Ascending aorta (tissue), 2 donors: ENCODE data around the gene TTLL10. TPM values are rescaled to one million over a fixed set of nuclear protein-coding genes. Genes with fewer than 3 reads are reported as not detected.

Experiments
- DNase-seq, 2 donors: peaks; one replicate each; pipeline ENCODE4 v3.0.0-alpha.2; 2019; ENCODE audit warnings: low spot score in 2 of 2
- H3K27ac ChIP-seq, 2 donors: fragments of 200-600 bp; sonication (generic); one replicate each; pipeline ENCODE4 v1.5.1; 2016 to 2017; ENCODE audit warnings: mild to moderate bottlenecking in 1 of 2
- H3K27me3 ChIP-seq: fragments of 200-600 bp; sonication (generic); one replicate; pipeline ENCODE4 v1.5.1; 2017
- H3K36me3 ChIP-seq, 2 donors: fragments of 200-600 bp; sonication (generic); one replicate each; pipeline ENCODE4 v1.5.1; 2016
- H3K4me1 ChIP-seq, 2 donors: fragments of 200-600 bp; sonication (generic); one replicate each; pipeline ENCODE4 v1.5.1; 2016 to 2017; ENCODE audit warnings: mild to moderate bottlenecking in 1 of 2
- H3K4me3 ChIP-seq, 2 donors: fragments of 200-600 bp; sonication (generic); one replicate each; pipeline ENCODE4 v1.5.1; 2016 to 2017; ENCODE audit warnings: mild to moderate bottlenecking in 1 of 2
- H3K9me3 ChIP-seq, 2 donors: fragments of 200-600 bp; sonication (generic); one replicate each; pipeline ENCODE4 v1.5.1; 2016
- CTCF ChIP-seq, 3 experiments: fragments of 200-600 bp in 2 of 3; fragments of 450-650 bp in 1 of 3; sonication (generic) in 2 of 3; IDR thresholded peaks; one replicate each; pipeline ENCODE4 v1.5.1; 2016 to 2019; ENCODE audit warnings: antibody characterized with exemption in 3 of 3, mild to moderate bottlenecking in 1 of 3, moderate library complexity in 1 of 3
- intact Hi-C: fragments of 100-400 bp; cut with DNase I; formaldehyde crosslinking; loops from one replicate; pipeline ENCODE4 v1.15.1; 2023
- total RNA-seq: library from RNA; depleted of rRNA; stranded (reverse); fragments of >200 nt; gene quantifications from one replicate; pipeline ENCODE4 v1.1.0, GENCODE V29; 2016

The TTLL10 gene
- total RNA-seq, 1 donor from 2014 or later: not detected

- no peaks in the 10 kb centered on the region for H3K9me3 ChIP-seq
- H3K36me3 ChIP-seq: no peaks in the 10 kb centered on the region
- H3K4me1 ChIP-seq: no peaks in the 10 kb centered on the region
- no peak overlapping the region for H3K4me3 ChIP-seq
- no peak overlapping the region for H3K27ac ChIP-seq
- DNase-seq: no peak
- no peak for TF ChIP-seq CTCF (IDR thresholded peaks at IDR 0.05)
- intact Hi-C loops: no loop called here
- H3K27me3 ChIP-seq: no peaks in the 10 kb centered on the region
Measured at GRCh38 chr1:1132956-1133750, 40.5 kb upstream of the TTLL10 start.

GRCh38 chr1:1134300-1134970 is 39.2 kb upstream of the TTLL10 start:
- Histone ChIP-seq H3K9me3 (no peaks in the 10 kb centered on the region), H3K36me3 (no peaks in the 10 kb centered on the region), H3K4me1 (no peaks in the 10 kb centered on the region), H3K4me3 (no peak overlapping the region), H3K27me3 (no peaks in the 10 kb centered on the region), H3K27ac (no peak overlapping the region)
- no peak for DNase-seq
- no peak for TF ChIP-seq CTCF (IDR thresholded peaks at IDR 0.05)
- intact Hi-C loops: no loop called here

- Histone ChIP-seq H3K27me3 (no peaks in the 10 kb centered on the region), H3K9me3 (no peaks in the 10 kb centered on the region), H3K4me3 (no peak overlapping the region), H3K36me3 (no peaks in the 10 kb centered on the region), H3K27ac (no peak overlapping the region), H3K4me1 (no peaks in the 10 kb centered on the region)
- no peak for DNase-seq
- no peak for TF ChIP-seq CTCF (IDR thresholded peaks at IDR 0.05)
- intact Hi-C loops: no loop called here
Measured at GRCh38 chr1:1135339-1136136, 38.1 kb upstream of the TTLL10 start.

- no peak for DNase-seq
- Histone ChIP-seq H3K9me3 (no peaks in the 10 kb centered on the region), H3K36me3 (no peaks in the 10 kb centered on the region), H3K4me1 (no peaks in the 10 kb centered on the region), H3K27ac (no peak overlapping the region), H3K4me3 (no peak overlapping the region), H3K27me3 (no peaks in the 10 kb centered on the region)
- TF ChIP-seq CTCF (IDR thresholded peaks at IDR 0.05): no peak
- intact Hi-C loops: no loop called here
Measured at GRCh38 chr1:1136547-1137230, 37.0 kb upstream of the TTLL10 start.

GRCh38 chr1:1137256-1138045 is 36.2 kb upstream of the TTLL10 start:
- Histone ChIP-seq H3K27ac (no peak overlapping the region), H3K9me3 (no peaks in the 10 kb centered on the region), H3K27me3 (no peaks in the 10 kb centered on the region), H3K4me1 (no peaks in the 10 kb centered on the region), H3K4me3 (no peak overlapping the region), H3K36me3 (no peaks in the 10 kb centered on the region)
- DNase-seq: no peak
- intact Hi-C loops: no loop called here
- no peak for TF ChIP-seq CTCF (IDR thresholded peaks at IDR 0.05)
